GM19438 (cell line): ENCODE results near the gene BTG1.

ENCODE experiments used
- ATAC-seq: cut with Tn5 transposase; IDR thresholded peaks from one replicate; pipeline ENCODE4 v1.9.1; 2021; ENCODE audit warnings: low read depth; ENCODE audit not compliant: unreplicated experiment

The BTG1 gene

DNA sequence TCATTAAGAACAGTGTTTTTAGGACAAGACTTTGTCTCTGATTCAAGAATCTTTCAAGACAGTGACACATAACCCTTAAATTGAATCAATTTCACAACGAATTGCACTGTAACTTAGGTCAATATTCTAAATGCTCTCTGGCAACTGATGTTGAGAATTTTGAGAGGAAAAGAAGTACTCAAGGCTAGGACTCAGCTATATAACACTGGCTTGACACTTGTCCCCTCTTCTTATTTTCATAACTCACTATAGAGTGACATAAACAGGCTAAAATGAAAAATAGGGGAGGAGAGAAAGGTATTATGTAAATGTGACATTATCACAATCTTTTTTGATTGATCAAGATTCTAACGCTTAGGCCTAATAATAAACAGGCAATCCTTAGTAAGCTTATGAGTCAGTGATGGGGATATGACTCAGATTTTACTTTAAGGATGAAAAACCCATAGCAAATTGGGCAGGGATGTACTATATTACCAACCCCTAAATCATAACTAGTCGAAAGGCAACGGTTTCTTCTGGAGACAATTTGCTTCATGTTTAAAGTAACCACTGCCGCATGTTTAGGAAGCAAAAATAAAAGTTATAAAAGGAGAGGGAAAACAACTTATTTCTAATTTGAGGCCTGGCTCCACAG is 10.9 kb downstream of the BTG1 start:
- no peak for ATAC-seq

DNA sequence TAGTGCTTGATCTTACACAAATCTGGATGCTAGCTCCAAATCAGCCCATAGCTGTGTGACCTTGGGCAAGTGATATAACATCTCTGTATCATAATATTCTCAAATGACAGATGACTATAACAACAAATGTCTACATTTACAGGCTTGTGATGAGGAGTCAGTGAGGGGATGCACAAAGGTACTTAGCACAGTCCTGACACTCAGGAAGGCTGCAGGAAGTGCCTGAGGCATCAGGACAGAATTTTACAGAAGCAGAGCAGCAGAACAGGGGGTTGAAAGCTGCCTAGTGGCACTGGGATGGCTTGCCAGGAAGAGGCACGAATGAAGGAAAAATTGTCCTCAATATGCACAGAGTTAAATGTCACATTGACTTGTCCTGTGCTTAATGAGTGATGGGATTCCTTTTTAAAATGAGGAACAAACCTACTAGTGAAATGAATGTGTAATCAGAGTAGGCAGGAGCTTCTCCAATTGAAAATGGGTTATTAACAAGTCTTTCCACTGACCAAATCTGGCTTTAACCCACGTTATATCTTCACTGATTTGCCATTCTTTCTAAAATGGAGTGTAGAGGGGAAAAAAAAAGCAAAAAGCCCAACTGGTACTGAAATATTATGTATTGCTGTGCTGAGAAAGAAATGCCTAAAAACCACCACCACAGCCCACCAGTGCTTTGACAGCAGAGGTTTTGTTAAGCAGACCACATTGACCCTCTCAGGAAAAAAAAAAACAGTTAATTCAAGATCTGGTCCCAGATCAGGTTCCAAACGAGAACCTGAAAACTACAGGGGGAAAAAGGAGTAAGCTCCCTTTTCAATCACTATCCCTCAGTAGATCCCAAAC is 11.6 kb downstream of the BTG1 start:
- ATAC-seq = no peak

DNA sequence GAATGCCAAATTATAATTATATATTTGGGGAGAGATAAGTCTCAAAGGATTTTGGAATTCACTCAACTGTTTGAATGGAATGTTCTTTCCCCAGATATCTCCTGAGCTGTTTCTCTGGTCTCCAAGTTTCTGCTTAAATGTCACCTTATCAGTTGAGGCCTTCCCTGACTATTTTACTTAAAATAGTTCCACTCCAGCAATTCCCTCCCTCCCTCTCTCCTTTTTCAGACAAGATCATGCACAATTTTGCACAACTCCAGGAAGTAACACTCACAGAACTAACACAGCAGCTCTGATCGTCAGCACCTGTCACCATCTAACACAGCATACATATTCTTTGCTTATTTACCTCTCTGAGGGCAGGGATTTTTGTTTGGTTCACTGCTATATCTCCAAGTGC is 12.5 kb downstream of the BTG1 start:
- ATAC-seq = no peak

DNA sequence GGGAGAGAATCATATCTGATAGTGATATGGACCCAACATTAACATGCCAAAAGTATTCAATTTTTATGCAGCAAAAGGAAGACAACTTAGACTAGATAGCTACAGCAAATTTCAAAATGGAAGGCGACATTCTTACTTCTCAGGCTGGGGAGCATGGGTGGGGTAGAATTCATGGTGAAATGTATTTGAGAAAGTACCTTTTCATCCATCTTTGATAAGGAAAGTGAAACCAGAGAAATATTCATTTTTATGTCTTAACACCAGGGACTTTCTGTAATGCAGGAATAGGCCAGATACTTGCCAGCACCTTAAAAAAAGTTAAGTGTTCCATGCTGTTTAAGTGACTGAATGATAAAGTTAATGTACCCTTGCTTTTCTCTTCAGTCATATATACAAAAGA is 13.4 kb downstream of the BTG1 start:
- no peak for ATAC-seq

DNA sequence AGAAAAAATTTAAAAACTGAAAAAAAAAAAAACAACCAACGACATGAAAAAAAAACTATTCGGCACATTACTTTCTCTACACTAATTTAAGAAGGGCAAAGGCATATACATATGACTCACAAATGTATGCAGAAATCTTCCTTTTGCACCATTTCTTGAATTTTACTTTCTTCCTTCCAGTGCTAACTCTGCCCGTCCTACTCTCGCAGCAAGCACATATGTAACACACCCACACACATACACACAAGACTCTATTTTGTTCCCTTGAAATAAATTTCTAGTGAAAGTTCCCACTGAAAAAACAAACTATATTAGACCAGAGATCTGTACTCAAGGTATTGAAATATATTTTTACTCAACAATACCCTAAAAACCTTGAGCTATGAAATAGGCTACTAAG is 14.6 kb downstream of the BTG1 start:
- no peak for ATAC-seq

DNA sequence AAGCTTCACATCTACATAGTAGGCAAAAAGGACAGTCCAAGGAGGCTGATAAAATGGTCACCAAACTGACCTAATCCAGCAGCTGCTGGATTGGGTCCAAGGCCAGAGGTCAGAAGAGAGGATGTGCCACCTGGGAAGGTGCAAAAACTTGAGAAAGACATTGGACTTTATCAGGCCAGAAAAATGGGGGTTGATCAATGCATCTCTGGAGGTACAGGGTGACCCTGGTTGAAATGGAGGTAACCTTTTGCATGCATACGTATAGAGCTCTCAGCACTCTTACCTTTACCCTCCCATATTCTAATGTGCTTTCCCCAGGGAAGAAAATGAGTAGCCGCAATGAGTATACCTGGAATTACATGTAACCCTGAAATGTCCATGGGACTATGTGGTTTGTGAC is 16.0 kb downstream of the BTG1 start:
- no peak for ATAC-seq

DNA sequence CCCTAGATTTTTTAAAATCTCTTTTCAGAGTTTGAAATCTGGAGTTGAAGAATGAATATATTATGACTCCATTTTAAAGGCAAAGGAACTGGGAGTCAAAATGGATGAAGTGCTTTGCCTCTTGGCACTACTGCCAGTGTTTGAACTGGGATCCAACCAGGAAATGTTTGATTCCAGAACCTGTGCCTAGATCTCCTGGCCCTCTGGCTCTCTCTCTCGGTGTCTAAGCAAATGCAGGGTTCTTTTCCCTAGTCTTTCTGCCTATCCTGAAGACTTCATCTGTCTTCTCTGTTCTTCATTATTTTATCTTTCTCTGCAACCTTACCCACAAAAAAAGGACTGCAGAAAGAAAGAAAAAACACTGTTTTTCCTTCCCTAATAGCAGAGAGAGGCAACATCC is 17.0 kb downstream of the BTG1 start:
- no peak for ATAC-seq

DNA sequence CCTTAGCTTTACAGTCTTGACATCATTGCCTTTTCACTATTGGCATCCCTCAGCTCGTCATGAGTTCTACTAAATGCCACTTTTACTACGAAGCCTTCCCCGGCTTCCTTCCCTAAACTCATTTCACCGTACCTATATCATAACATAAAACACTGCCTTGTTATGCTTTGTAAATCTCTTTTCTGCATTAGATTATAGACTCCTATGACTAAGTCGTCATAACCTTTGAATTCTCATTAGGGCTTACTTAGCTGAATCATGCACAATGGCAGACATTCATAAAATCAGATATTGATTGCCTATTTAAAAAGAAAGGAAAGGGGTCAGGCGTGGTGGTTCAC is 21.0 kb downstream of the BTG1 start:
- ATAC-seq = no peak

DNA sequence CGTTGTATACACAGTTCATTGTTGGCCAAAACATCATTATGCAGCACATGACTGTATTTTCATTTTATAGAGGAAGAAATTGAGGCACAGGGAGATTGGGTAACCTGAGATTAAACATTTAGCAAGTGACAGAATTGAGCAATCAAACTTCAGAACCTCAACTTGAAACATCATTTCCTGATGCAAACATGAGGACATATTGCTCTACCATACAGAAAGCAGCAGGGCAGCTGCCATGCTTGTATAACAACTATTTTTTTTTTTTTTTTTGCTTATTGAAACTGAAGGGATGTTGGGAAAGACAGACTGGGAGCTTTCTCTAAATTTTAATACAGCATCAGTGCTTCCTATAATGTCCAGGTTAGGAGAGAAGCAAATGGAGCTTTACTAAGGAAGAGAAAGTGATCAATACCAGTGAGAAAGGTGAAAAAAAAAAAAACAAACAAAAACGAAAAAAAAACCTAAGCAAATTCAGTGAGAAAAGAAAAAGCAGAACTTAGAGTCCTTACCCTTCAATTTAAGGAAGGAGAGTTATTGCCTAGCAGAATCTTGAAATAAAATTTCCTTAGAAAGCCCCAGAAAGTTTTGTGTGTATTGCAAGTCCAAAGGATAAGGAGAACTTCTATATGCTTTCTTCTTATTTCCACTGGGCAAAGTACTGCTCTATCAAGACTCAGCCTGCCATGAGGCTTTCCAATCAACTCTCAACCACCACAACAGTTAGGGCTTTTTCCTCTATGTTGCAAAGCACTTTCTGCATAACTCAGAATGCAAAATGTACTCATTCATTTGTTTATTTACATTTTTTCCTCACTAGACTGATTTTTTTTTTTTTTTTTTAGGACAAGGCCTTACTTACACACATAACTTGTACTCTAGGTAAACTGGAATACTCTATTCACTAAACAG is 21.6 kb downstream of the BTG1 start:
- no peak for ATAC-seq

DNA sequence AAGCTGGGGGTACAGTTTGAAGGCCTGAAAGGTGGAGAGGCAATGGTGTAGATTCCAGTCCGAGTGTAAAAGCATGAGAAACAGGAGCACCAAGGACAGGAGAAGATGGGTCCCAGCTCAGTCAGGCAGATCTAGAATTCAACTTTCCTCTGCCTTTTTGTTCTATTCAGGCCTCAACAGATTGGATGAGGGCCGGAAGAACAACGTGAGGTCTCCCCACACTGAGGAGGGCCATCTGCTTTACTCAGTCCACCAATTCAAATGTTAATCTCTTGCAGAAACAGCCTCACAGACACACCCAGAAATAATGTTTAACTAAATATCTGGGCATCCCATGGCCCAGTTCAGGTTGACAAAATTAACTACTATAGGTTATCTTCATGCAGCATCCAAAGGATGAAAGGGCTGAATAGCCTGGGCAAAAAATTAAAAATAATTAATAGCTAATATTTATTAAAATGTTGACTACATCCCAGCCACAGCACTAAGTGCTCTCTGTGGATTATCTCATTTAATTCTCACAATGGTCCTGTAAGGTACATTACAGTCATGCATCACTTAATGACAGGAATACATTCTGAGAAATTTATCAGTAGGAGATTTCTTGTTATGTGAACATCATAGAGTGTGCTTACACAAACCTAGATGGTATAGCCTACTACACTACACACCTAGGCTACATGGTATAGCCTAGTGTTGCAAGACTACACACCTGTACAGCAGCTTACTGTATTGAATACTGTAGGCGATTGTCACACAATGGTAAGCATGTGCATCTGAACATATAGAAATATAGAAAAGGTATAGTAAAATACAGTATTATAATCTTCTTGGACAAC is 22.5 kb downstream of the BTG1 start:
- ATAC-seq = no peak

DNA sequence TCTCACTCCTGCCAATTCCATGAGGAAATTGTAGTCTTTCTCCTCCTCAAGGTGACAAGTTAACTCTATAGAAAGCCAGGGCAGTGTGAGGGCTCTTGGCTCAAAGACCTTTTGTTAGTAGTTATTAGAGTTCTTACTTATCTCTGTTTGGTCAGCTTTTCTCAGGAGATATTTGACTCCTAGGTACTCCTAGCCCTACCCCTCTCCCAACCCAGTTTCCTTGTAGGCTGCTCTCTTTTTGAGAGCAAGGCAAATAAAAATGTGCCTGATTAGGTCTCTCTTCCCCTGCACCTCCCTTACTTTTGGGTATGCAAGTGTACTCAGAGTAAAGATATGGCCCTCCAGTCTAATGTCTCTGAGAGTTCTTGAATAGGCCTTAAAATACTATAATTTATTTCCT is 23.8 kb downstream of the BTG1 start:
- ATAC-seq = no peak

DNA sequence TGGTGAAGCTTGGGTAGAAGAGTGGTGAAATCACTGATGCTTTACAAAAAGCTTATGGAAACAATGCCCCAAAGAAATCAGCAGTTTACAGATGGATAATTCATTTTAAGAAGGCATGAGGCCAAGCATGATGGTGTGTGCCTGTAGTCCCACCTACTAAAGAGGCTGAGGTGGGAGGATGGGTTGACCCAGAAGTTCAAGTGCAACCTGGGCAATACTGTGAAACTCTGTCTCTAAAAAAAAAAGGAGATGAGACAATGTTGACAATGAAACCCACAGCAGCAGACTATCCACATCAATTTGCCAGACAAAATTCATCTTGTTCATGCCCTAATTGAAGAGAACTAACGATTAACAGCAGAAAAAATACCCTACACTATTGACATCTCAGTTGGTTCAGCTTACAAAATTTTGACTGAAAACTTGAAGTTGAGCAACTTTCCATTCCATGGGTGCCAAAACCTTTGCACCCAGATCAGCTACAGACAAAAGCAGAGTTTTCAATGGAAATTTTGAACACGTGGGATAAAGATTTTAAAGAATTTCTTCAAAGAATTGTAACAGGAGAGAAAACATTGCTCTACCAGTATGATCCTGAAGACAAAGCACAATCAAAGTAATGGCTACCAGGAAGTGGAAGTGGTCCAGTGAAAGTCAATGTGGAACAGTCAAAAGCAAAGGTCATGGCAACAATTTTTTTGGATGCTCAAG is 26.7 kb downstream of the BTG1 start:
- ATAC-seq = no peak

DNA sequence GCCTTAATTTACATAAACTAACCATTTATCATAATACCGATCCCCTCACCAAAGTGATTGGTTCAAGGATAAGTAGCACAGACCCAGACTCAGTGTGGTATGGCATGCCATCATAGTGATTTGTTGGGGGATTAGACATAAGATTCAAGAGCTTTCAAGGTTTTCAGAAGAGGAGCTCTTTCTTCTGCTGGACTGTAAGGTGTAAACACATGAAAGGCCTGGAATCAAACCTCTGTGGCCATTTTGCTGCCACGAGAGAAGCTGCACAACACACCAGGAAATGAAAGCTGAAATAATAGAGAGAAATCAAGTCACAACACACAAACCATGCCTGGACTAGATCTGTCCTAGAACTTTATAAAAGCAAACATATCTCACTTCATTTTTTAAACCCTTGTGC is 30.8 kb downstream of the BTG1 start:
- ATAC-seq = no peak

DNA sequence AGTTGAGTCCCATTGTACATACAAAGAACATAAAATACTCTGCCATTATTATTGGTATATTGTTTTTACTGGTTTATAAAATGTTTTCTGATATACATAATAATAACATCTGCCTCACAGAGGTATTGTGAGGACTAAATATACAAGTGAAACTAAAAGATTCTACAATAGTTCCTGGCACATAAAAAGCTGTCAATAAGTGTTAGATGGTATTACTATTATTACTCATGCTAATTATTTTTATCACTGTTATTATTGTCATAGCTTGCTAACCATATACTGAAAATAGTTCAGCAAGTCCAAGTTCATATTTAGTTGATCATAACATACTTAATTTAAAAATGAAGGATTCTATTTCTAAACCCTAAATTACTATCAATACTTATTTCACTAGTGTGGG is 34.4 kb downstream of the BTG1 start:
- no peak for ATAC-seq

DNA sequence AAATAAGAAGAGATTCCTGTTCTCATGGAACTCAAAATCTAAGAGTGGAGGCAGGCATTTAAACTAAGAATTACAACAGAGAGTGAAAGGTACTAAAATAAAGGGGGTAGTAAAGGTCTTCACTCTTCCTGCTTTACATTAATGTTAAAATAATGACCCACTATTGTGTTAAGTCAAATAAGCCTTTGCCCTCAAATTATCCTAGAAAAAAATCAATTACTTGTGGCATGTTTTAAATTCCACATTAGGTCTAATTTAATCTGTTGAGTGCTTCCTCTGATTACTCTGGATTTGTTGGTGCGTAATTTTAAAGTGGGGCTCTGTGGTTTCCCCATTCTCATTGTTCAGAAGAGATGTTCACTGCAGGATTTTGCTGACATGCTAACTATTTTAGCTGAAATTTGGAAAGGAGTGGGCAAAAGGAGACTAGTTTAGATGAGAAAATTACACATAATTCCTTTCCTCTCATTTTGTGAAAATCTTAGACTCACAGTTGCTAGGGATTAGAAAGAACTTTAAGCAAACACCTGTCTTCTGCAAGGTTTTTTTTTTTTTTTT is 35.5 kb downstream of the BTG1 start:
- ATAC-seq = no peak

DNA sequence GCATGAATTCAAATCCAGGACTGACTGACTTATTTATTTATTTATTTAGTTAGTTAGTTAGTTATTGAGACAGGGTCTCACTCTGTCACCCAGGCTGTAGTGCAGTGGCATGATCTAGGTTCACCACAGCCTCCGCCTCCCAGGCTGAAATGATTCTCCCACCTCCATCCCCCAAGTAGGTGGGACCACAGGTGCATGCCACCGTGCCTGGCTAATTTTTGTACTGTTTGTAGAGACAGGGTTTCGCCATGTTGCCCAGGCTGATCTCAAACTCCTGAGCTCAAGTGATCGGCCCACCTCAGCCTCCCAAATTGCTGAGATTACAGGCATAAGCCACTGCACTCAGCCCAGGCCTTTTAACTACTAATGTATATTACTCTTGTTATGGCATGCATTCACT is 36.0 kb downstream of the BTG1 start:
- ATAC-seq = no peak

DNA sequence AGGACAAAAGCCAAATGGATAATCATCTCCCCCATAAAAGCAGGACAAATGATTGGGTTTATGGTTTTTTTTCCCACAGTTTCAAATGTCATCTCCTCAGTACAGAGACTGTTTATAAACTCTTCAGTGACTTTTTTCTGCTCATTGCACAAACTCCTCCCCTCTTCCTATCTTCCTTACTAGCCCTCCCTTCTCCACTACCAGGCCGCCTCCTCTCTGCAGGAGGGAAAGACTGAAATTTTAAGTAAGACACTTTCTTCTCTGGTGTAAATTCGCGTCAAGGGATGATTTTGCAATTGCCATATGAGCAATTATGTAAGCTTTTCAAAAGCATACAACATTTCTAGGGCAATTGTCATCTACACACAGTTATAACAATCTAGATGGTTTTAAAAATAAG is 37.0 kb downstream of the BTG1 start:
- no peak for ATAC-seq

DNA sequence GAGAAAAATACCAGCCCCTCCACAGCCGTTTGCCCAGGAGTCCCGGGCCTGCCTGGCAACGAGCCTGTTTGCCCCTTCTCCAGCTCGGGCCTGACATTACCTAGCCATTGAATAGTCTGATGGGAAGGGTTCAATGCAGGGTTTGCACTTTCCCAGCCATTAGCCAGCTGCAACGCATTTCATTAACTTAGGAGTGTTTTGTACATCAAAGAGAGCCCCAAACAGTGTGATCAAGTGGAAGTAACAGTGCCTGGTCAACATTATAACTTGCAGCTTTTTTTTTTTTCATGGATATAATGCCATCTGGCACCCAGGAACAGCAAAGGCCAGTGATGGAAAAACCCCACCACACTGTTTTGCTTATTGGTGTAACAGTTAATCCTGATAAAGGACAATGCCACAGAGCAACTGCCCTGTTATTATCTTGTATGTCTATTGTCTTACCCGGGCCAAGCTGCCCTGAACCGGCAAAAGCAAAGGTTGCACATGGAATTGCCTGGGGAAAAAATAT is 38.0 kb downstream of the BTG1 start:
- ATAC-seq = no peak

DNA sequence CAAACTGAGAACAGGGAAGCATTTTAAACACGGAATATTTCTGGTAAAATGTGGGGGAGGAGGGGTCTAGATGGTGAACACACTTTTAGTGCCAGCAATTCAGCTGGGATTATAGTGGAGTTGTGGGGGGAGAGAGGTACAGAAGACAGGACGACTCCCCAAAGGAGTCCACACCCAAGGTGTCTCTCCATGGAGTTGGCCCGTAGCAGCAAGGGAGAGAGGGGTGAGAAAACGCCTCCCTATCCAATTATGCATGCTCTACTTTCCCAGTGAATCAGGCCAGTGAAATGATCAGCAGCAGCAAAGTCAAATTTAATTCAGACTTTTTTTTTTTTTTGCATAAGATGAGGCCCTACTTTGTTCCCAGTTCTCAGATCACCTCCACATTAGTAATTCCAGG is 38.6 kb downstream of the BTG1 start:
- no peak for ATAC-seq
